H1 (cell line): ENCODE results near the gene ADAMTSL2. TPM values are rescaled to one million over a fixed set of nuclear protein-coding genes. Genes with fewer than 3 reads are reported as not detected.

Experiments
- CTCF ChIA-PET: fragments of 300-600 bp; sonication (Branson Sonifier 250); formaldehyde crosslinking; loops from one replicate; lab custom pipeline; 2021; ENCODE audit not compliant: partially characterized antibody; lab: Charles Lee
- POLR2A ChIA-PET: fragments of 300-600 bp; sonication (Branson Sonifier 250); formaldehyde crosslinking; loops from one replicate; lab custom pipeline; 2021; ENCODE audit warnings: inconsistent platforms; ENCODE audit not compliant: partially characterized antibody; lab: Charles Lee
- DNase-seq, 2 experiments: peaks; one replicate each; pipeline versions ENCODE4 v3.0.0 to v3.0.0-alpha.2; 2010 to 2022; ENCODE audit warnings: low spot score in 2 of 2, low read depth in 1 of 2, mixed read lengths in 1 of 2
- FAIRE-seq: peaks from 2 replicates; lab custom pipeline; 2011; peaks lifted over from hg19 to GRCh38; lab: Jason Lieb, UNC
- H2AFZ ChIP-seq: 2 replicates; pipeline ENCODE4 v1.8.1; 2012; ENCODE audit warnings: low read length, inconsistent platforms
- H2AK5ac ChIP-seq: 2 replicates; pipeline ENCODE4 v1.6.1; 2013; ENCODE audit warnings: low read depth, low read length
- H2BK120ac ChIP-seq: replicated peaks from 2 replicates; pipeline ENCODE3; 2013; ENCODE audit warnings: low read depth, low read length, inconsistent platforms
- H2BK12ac ChIP-seq: 2 replicates; pipeline ENCODE4 v1.6.1; 2013; ENCODE audit warnings: low read depth, low read length
- H2BK15ac ChIP-seq: 2 replicates; pipeline ENCODE4 v1.6.1; 2013; ENCODE audit warnings: low read length
- H2BK20ac ChIP-seq: 2 replicates; pipeline ENCODE4 v1.6.1; 2013; ENCODE audit warnings: low read length
- H2BK5ac ChIP-seq: 2 replicates; pipeline ENCODE4 v1.6.1; 2013; ENCODE audit warnings: low read depth, low read length
- H3K14ac ChIP-seq: 2 replicates; pipeline ENCODE4 v1.6.1; 2013; ENCODE audit warnings: inconsistent platforms; ENCODE audit not compliant: insufficient read length
- H3K18ac ChIP-seq: 2 replicates; pipeline ENCODE4 v1.6.1; 2013; ENCODE audit warnings: low read length; ENCODE audit errors: extremely low read depth
- H3K23ac ChIP-seq: 2 replicates; pipeline ENCODE4 v1.6.1; 2013; ENCODE audit warnings: inconsistent platforms; ENCODE audit not compliant: insufficient read length
- H3K23me2 ChIP-seq: 2 replicates; pipeline ENCODE4 v1.6.1; 2013; ENCODE audit warnings: low read depth, low read length
- H3K27ac ChIP-seq: 2 replicates; pipeline ENCODE4 v1.6.1; 2011; ENCODE audit warnings: low read depth, low read length, inconsistent platforms
- H3K27me3 ChIP-seq, 4 experiments: replicated peaks in 1 of 4; 1 replicate in 1 of 4; 2 replicates in 3 of 4; pipeline versions ENCODE4 v1.6.1 to v1.8.1; 2011 to 2013; ENCODE audit warnings: low read length in 3 of 4, mild to moderate bottlenecking in 3 of 4, inconsistent platforms in 2 of 4, mixed read lengths in 2 of 4, moderate library complexity in 1 of 4; ENCODE audit not compliant: control insufficient read depth in 3 of 4, insufficient read depth in 3 of 4; ENCODE audit errors: extremely low read depth in 1 of 4
- H3K36me3 ChIP-seq, 4 experiments: 2 replicates each; pipeline versions ENCODE4 v1.6.1 to v1.8.1; 2011 to 2013; ENCODE audit warnings: mild to moderate bottlenecking in 4 of 4, low read length in 3 of 4, moderate library complexity in 2 of 4, control low read depth in 1 of 4, inconsistent platforms in 1 of 4; ENCODE audit not compliant: insufficient read depth in 4 of 4, control insufficient read depth in 2 of 4
- H3K4ac ChIP-seq: replicated peaks from 2 replicates; pipeline ENCODE3; 2013; ENCODE audit warnings: low read length, low read depth, mixed read lengths, inconsistent platforms; ENCODE audit not compliant: insufficient read length
- H3K4me1 ChIP-seq, 4 experiments: replicated peaks in 1 of 4; 1 replicate in 1 of 4; 2 replicates in 3 of 4; pipeline versions ENCODE4 v1.6.1 to v1.8.1; 2011 to 2013; ENCODE audit warnings: low read length in 3 of 4, inconsistent platforms in 2 of 4, mixed read lengths in 1 of 4; ENCODE audit not compliant: insufficient read depth in 4 of 4, control insufficient read depth in 3 of 4
- H3K4me2 ChIP-seq, 2 experiments: 2 replicates each; pipeline versions ENCODE4 v1.6.1 to v1.8.1; 2011 to 2013; ENCODE audit warnings: low read depth in 2 of 2, low read length in 2 of 2, control low read depth in 1 of 2, inconsistent platforms in 1 of 2, mild to moderate bottlenecking in 1 of 2; ENCODE audit not compliant: insufficient read depth in 1 of 2
- H3K4me3 ChIP-seq, 4 experiments: fragments of 200-600, 300-600 bp in 1 of 4; sonication (generic), shearing (Covaris generic), sonication (Bioruptor Twin) in 1 of 4; 2 replicates each; pipeline versions ENCODE4 v1.5.1 to v1.8.1; 2011 to 2016; ENCODE audit warnings: low read length in 4 of 4, low read depth in 3 of 4, control low read depth in 2 of 4, inconsistent platforms in 2 of 4, mild to moderate bottlenecking in 2 of 4, mixed read lengths in 1 of 4, moderate library complexity in 1 of 4; ENCODE audit not compliant: insufficient read depth in 2 of 4; ENCODE audit errors: extremely low read depth in 1 of 4
- H3K56ac ChIP-seq: replicated peaks from 2 replicates; pipeline ENCODE3; 2013; ENCODE audit warnings: low read depth, mild to moderate bottlenecking, mixed read lengths, low read length, inconsistent platforms; ENCODE audit not compliant: insufficient read length
- H3K79me1 ChIP-seq: 2 replicates; pipeline ENCODE4 v1.6.1; 2013; ENCODE audit warnings: low read depth, low read length, control low read depth
- H3K79me2 ChIP-seq, 2 experiments: 2 replicates each; pipeline versions ENCODE4 v1.6.1 to v1.8.1; 2012 to 2013; ENCODE audit warnings: low read length in 2 of 2, mild to moderate bottlenecking in 2 of 2, inconsistent platforms in 1 of 2; ENCODE audit not compliant: insufficient read depth in 2 of 2, control insufficient read depth in 1 of 2
- H3K9ac ChIP-seq, 4 experiments: replicated peaks in 1 of 4; 1 replicate in 1 of 4; 2 replicates in 3 of 4; pipeline versions ENCODE4 v1.6.1 to v1.8.1; 2011 to 2013; ENCODE audit warnings: low read depth in 3 of 4, low read length in 3 of 4, control low read depth in 2 of 4, mild to moderate bottlenecking in 2 of 4, moderate library complexity in 2 of 4, inconsistent platforms in 1 of 4; ENCODE audit errors: extremely low read depth in 1 of 4
- H3K9me3 ChIP-seq, 2 experiments: 2 replicates each; pipeline versions ENCODE4 v1.6.1 to v1.8.1; 2012 to 2013; ENCODE audit warnings: mild to moderate bottlenecking in 2 of 2, moderate library complexity in 2 of 2, control low read depth in 1 of 2, inconsistent platforms in 1 of 2, low read depth in 1 of 2, low read length in 1 of 2, mixed read lengths in 1 of 2; ENCODE audit not compliant: insufficient read depth in 2 of 2
- H4K20me1 ChIP-seq, 2 experiments: replicated peaks in 1 of 2; 2 replicates each; pipeline versions ENCODE3 to v1.8.1; 2011 to 2013; ENCODE audit warnings: inconsistent platforms in 2 of 2, low read length in 2 of 2, mild to moderate bottlenecking in 1 of 2; ENCODE audit not compliant: insufficient read depth in 2 of 2, control insufficient read depth in 1 of 2
- H4K5ac ChIP-seq: 2 replicates; pipeline ENCODE4 v1.6.1; 2013; ENCODE audit warnings: low read length, low read depth, mixed read lengths, inconsistent platforms; ENCODE audit not compliant: insufficient read length
- H4K8ac ChIP-seq: 2 replicates; pipeline ENCODE4 v1.8.0; 2013; ENCODE audit warnings: mild to moderate bottlenecking, moderate library complexity, low read length, inconsistent platforms; ENCODE audit not compliant: insufficient read depth; ENCODE audit errors: extremely low read depth
- H4K91ac ChIP-seq: replicated peaks from 2 replicates; pipeline ENCODE3; 2013; ENCODE audit warnings: low read length, mixed read lengths, inconsistent platforms; ENCODE audit not compliant: insufficient read length
- BRCA1 ChIP-seq: IDR thresholded peaks from 2 replicates; pipeline ENCODE4 v1.6.1; 2012; ENCODE audit warnings: low read depth, low read length, improper control_type of control experiment
- CHD2 ChIP-seq: IDR thresholded peaks from 2 replicates; pipeline ENCODE4 v1.6.1; 2012; ENCODE audit warnings: low read length, improper control_type of control experiment
- HDAC6 ChIP-seq: IDR thresholded peaks from one replicate; pipeline ENCODE4 v1.7.1; 2012; ENCODE audit warnings: low read depth, mild to moderate bottlenecking, inconsistent platforms, low read length, moderate library complexity
- WGBS, 2 experiments: shearing (Covaris generic) in 1 of 2; methylation state at CpG; one replicate each; pipeline versions ENCODE4 v1.1.6 to v1.1.7; 2013 to 2015; ENCODE audit warnings: low lambda C conversion rate in 2 of 2, mixed read lengths in 2 of 2, inconsistent platforms in 1 of 2, low coverage in 1 of 2, missing lambda C conversion rate in 1 of 2; ENCODE audit not compliant: insufficient replicate concordance in 2 of 2, insufficient coverage in 1 of 2, insufficient read length in 1 of 2; ENCODE audit errors: extremely low coverage in 1 of 2, missing lambda C conversion rate in 1 of 2; 5-methylcytosine and 5-hydroxymethylcytosine counted together
- polyA plus RNA-seq, 7 experiments: library from polyadenylated mRNA; depleted of rRNA in 3 of 7; stranded (reverse) in 5 of 7; unstranded in 2 of 7; fragments of >200 nt in 5 of 7; fragments of 200-250 nt in 2 of 7; gene quantifications; 1 replicate in 5 of 7; 2 replicates in 1 of 7; 4 replicates in 1 of 7; pipeline versions ENCODE4 v1.2.1 to v1.2.3, GENCODE V29; 2011 to 2013; ENCODE audit warnings: missing spikeins in 2 of 7, mixed read lengths in 2 of 7
- total RNA-seq: library from RNA; stranded (reverse); fragmentation: NEBNext Ultra II Directional; extraction: Animal tissue kit (Norgen Biotek cat#: 25700); gene quantifications from 2 replicates; pipeline ENCODE4 v1.2.1, GENCODE V29; 2021

The ADAMTSL2 gene
- total and polyA plus RNA-seq, 2 of the 8 experiments (the other 6 are each of a cell fraction or from before 2014, with no cell fraction given) = 0.74 to 0.76 TPM

DNA sequence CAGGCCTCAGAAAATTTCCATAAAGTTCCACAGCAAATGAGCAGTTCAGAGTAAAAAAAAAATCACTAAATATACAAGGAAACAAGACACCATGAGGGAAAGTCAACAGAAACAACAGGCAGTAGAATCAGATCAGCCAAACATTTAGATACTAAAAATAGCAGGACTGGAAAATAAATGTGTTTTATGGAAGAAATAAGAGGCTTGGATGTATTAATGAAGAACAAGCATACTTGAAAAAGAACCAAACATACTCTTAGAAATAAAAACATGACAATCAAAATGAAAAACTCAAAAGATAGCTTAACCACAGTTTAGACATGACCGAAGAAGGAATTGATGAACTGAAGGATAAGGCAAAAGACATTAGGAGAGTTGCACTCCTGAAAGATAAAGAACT lies 32.4 kb upstream of the ADAMTSL2 start:
- Histone ChIP-seq H3K79me1 (no peaks in the 10 kb centered on the region), H2AK5ac (no peak overlapping the region), H2BK120ac (no peak overlapping the region), H3K56ac (no peak overlapping the region), H2AFZ (no peak overlapping the region), H3K18ac (no peak overlapping the region), H3K4ac (no peak overlapping the region), H3K23me2 (peaks cover 2% of the 10 kb centered on the region; the same call in 1 of the 2 replicates), H3K27ac (no peak overlapping the region), H3K9me3 (peaks cover 2 to 11% of the 10 kb centered on the region in 2 experiments; a peak in 2 of 4 replicates), H3K14ac (no peak overlapping the region), H2BK15ac (no peak overlapping the region), H4K20me1 (peaks cover 0 to 4% of the 10 kb centered on the region in 2 experiments), H2BK12ac (no peak overlapping the region), H4K91ac (no peak overlapping the region), H3K23ac (no peak overlapping the region), H3K79me2 (no peaks in the 10 kb centered on the region; a peak in 1 of 4 replicates), H3K9ac (no peak overlapping the region), H2BK5ac (no peak overlapping the region), H3K4me1 (no peaks in the 10 kb centered on the region), H3K4me3 (no peak overlapping the region), H2BK20ac (no peak overlapping the region), H3K4me2 (no peak overlapping the region), H4K5ac (no peak overlapping the region), H3K36me3 (no peaks in the 10 kb centered on the region), H3K27me3 (peaks cover 0 to 4% (median 0%) of the 10 kb centered on the region in 4 experiments; a peak in 1 of 7 replicates), H4K8ac (no peak overlapping the region)
- ChIA-PET CTCF (interaction anchor here (0.6 kb wide), 2 partner anchors 169 to 289 kb away, joined by 3 read pairs; no protein-coding TSS in a partner anchor), POLR2A (no interaction called here)
- TF ChIP-seq BRCA1 (no peak), HDAC6 (no peak), CHD2 (no peak)
- WGBS, 2 experiments = 96% methylated on average over 1 of the region's 1 CpG; no CpG with 5 or more reads in 1 of the 2 experiments
- FAIRE-seq = no peak
- no peak for DNase-seq
